ENCODE measurements around the gene SORD.
"Not testable (repeated sequence)": the region's sequence is repeated elsewhere in the genome, so short reads cannot be mapped to it uniquely, and the experiment has no call there.

GRCh38 chr15:45024649-45025048 lies 1.7 kb downstream of the SORD start:
- TF ChIP-seq POLR2A (IDR thresholded peaks at IDR 0.05); CTCF (IDR thresholded peaks at IDR 0.05); POLR2AphosphoS5 (IDR thresholded peaks at IDR 0.05; ENCODE audit: insufficient read depth in 1 of 2, low read depth in 1 of 2): not testable (repeated sequence)

All from vagina (tissue), 2 donors.